Panc1 (cell line): ENCODE measurements around the gene SSBP3. TPM values are rescaled to one million over a fixed set of nuclear protein-coding genes. Genes with fewer than 3 reads are reported as not detected.

Experiments
- ATAC-seq: fragments of 200-7000 bp; cut with Tn5 transposase; 2 replicates; pipeline ENCODE4 v1.9.1; 2020; ENCODE audit warnings: mild to moderate bottlenecking, moderate library complexity
- BruUV-seq: library from RNA; stranded (reverse); fragments of 400-500 nt; replicated peaks from 2 replicates; lab custom pipeline; 2021; lab: Mats Ljungman, UMichigan
- CTCF ChIA-PET: fragments of 300-600 bp; sonication (Branson Sonifier 250); formaldehyde crosslinking; loops from one replicate; lab custom pipeline; 2022; ENCODE audit warnings: antibody characterized with exemption; lab: Charles Lee
- POLR2A ChIA-PET: fragments of 300-600 bp; sonication (Branson Sonifier 250); formaldehyde crosslinking; loops from one replicate; lab custom pipeline; 2022; ENCODE audit warnings: antibody characterized with exemption; lab: Charles Lee
- DNase-seq: peaks from one replicate; pipeline ENCODE4 v3.0.0-alpha.2; 2010; ENCODE audit warnings: low read depth, low spot score
- H3K27ac ChIP-seq: 2 replicates; pipeline ENCODE4 v1.5.1; 2011; ENCODE audit warnings: mild to moderate bottlenecking, low read length, inconsistent platforms
- H3K27me3 ChIP-seq: fragments of 200-500 bp; sonication (Bioruptor generic); 2 replicates; pipeline ENCODE4 v1.6.0; 2014; ENCODE audit warnings: low read length, inconsistent platforms; ENCODE audit not compliant: control insufficient read depth, insufficient read depth
- H3K36me3 ChIP-seq: fragments of 200-500 bp; sonication (Bioruptor generic); 2 replicates; pipeline ENCODE4 v1.5.1; 2014; ENCODE audit warnings: inconsistent platforms, mild to moderate bottlenecking, low read length, moderate library complexity; ENCODE audit not compliant: control insufficient read depth, insufficient read depth
- H3K4me1 ChIP-seq: 2 replicates; pipeline ENCODE4 v1.5.1; 2011; ENCODE audit warnings: inconsistent platforms, mild to moderate bottlenecking, low read length, moderate library complexity; ENCODE audit not compliant: control insufficient read depth, insufficient read depth
- H3K4me3 ChIP-seq, 2 experiments: 2 replicates each; pipeline ENCODE4 v1.5.1; 2011 to 2012; ENCODE audit warnings: low read depth in 2 of 2, low read length in 2 of 2, mild to moderate bottlenecking in 2 of 2, inconsistent platforms in 1 of 2, moderate library complexity in 1 of 2
- H3K9me3 ChIP-seq: fragments of 200-500 bp; sonication (Bioruptor generic); 2 replicates; pipeline ENCODE4 v1.5.1; 2014; ENCODE audit warnings: low read depth, mild to moderate bottlenecking, inconsistent platforms, low read length, moderate library complexity; ENCODE audit not compliant: control insufficient read depth, insufficient read depth
- CTCF ChIP-seq: fragments of 450-650 bp; IDR thresholded peaks from 2 replicates; pipeline ENCODE4 v1.5.1; 2017; ENCODE audit warnings: mild to moderate bottlenecking
- POLR2AphosphoS5 ChIP-seq: IDR thresholded peaks from 2 replicates; pipeline ENCODE4 v1.6.1; 2012; ENCODE audit warnings: mild to moderate bottlenecking, low read depth, low read length, moderate library complexity
- REST ChIP-seq, 2 experiments: IDR thresholded peaks; 2 replicates each; pipeline ENCODE4 v1.6.1; 2011 to 2012; ENCODE audit warnings: low read depth in 2 of 2, control low read depth in 1 of 2, low read length in 1 of 2, mild to moderate bottlenecking in 1 of 2, moderate library complexity in 1 of 2; ENCODE audit not compliant: insufficient read depth in 1 of 2
- SIN3A ChIP-seq: IDR thresholded peaks from 2 replicates; pipeline ENCODE4 v1.6.1; 2012; ENCODE audit warnings: low read depth, mild to moderate bottlenecking, low read length, moderate library complexity, borderline replicate concordance; ENCODE audit not compliant: insufficient read depth
- TCF7L2 ChIP-seq: IDR thresholded peaks from 2 replicates; pipeline ENCODE4 v1.6.1; 2011; ENCODE audit warnings: mild to moderate bottlenecking, low read depth, low read length, inconsistent platforms
- in situ Hi-C: cut with HindIII; loops from 2 replicates; pipeline ENCODE4 v1.10.0; 2016; ENCODE audit warnings: low sequenced_read_pairs, low pct_unique_long_range_greater_than_20kb
- intact Hi-C: fragments of 100-400 bp; cut with micrococcal nuclease; formaldehyde crosslinking; loops from one replicate; pipeline ENCODE4 v1.10.0; 2022; ENCODE audit not compliant: unreplicated experiment
- total RNA-seq: library from RNA; stranded (reverse); gene quantifications from one replicate; pipeline ENCODE4 v1.2.1, GENCODE V29; 2021; ENCODE audit not compliant: unreplicated experiment

SSBP3 gene
- total RNA-seq, 1 experiment from 2014 or later, result 22.5 TPM

- Histone ChIP-seq H3K9me3 (no peaks in the 10 kb centered on the region), H3K27me3 (no peaks in the 10 kb centered on the region), H3K36me3 (no peaks in the 10 kb centered on the region), H3K27ac (no peak overlapping the region), H3K4me3 (no peak overlapping the region), H3K4me1 (no peaks in the 10 kb centered on the region; the same call in 1 of the 2 replicates)
- TF ChIP-seq TCF7L2 (no peak), REST (IDR thresholded peaks at IDR 0.05; ENCODE audit: insufficient read depth in 1 of 2, low read depth in 2 of 2, low read length in 1 of 2) (no peak), POLR2AphosphoS5 (no peak), CTCF (no peak), SIN3A (no peak)
- no TSS peak for BruUV-seq
- intact Hi-C loops (no loop called here), in situ Hi-C loops (no loop called here)
- no peak for ATAC-seq
- ChIA-PET POLR2A (no interaction called here), CTCF (no interaction called here)
- DNase-seq, result no peak
Measured at GRCh38 chr1:54328066-54328636, 78.0 kb downstream of the SSBP3 start.

- H3K4me1 ChIP-seq, result no peaks in the 10 kb centered on the region; the same call in 1 of the 2 replicates
- intact Hi-C loops, result no loop called here
Measured at GRCh38 chr1:54327386-54328065, 78.7 kb downstream of the SSBP3 start.

More at GRCh38 chr1:54327386-54328065, 78.7 kb downstream of the SSBP3 start:
- Histone ChIP-seq H3K9me3 (no peaks in the 10 kb centered on the region), H3K27me3 (no peaks in the 10 kb centered on the region), H3K36me3 (no peaks in the 10 kb centered on the region), H3K4me3 (no peak overlapping the region), H3K27ac (no peak overlapping the region)
- ChIA-PET POLR2A (no interaction called here), CTCF (no interaction called here)
- in situ Hi-C loops, result no loop called here
- DNase-seq (no peak), ATAC-seq (no peak)
- no TSS peak for BruUV-seq
- TF ChIP-seq POLR2AphosphoS5 (no peak), TCF7L2 (no peak), REST (IDR thresholded peaks at IDR 0.05; ENCODE audit: insufficient read depth in 1 of 2, low read depth in 2 of 2, low read length in 1 of 2) (no peak), SIN3A (no peak), CTCF (no peak)
